ENCODE data around the gene GNPDA1. TPM values are rescaled to one million over a fixed set of nuclear protein-coding genes. Genes with fewer than 3 reads are reported as not detected.

The GNPDA1 gene
- total and polyA plus RNA-seq, 10 of the 15 experiments (the other 5 are each of a cell fraction or from before 2014, with no cell fraction given): 1.0 to 11.9 (median 3.9) TPM

DNA sequence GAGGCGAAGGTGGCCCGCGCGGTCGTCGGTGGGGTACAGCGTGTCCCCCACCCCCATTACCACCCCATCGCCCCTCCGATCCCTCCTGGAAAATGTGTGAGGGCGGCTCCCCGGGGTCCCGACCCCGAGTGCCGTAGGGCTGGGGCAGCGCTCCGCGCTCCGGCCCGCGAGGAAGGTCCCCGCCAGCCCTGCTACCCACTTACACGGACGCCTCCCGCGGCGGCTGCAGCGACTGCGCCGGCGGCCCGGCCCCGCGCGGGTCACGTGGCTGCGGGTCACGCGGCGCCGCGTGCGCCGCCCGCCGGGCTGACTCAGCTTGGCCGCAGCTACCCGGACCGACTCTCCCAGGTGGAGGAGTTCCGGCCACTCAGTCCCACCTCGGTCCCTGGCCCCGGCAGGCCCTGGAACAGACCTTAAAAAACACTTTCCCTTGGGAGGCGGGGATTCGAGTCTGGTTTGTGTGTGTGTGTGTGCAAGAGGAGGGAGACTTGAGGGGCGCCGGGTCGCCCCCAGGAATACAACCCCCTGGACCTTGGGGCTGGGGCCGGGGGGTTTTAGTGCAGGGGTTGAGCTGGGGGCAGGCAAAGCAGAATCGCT lies at the start of gene GNPDA1 (continued):
- TF ChIP-seq, protein P1, sequence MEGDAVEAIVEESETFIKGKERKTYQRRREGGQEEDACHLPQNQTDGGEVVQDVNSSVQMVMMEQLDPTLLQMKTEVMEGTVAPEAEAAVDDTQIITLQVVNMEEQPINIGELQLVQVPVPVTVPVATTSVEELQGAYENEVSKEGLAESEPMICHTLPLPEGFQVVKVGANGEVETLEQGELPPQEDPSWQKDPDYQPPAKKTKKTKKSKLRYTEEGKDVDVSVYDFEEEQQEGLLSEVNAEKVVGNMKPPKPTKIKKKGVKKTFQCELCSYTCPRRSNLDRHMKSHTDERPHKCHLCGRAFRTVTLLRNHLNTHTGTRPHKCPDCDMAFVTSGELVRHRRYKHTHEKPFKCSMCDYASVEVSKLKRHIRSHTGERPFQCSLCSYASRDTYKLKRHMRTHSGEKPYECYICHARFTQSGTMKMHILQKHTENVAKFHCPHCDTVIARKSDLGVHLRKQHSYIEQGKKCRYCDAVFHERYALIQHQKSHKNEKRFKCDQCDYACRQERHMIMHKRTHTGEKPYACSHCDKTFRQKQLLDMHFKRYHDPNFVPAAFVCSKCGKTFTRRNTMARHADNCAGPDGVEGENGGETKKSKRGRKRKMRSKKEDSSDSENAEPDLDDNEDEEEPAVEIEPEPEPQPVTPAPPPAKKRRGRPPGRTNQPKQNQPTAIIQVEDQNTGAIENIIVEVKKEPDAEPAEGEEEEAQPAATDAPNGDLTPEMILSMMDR (IDR thresholded peaks at IDR 0.05 in 2 of 3, conservative IDR thresholded peaks at IDR 0.05 in 1 of 3; ENCODE audit: control insufficient read depth in 2 of 3, extremely low read depth in 1 of 3, insufficient read depth in 1 of 3, low read depth in 3 of 3, low read length in 3 of 3): no peak; a peak in 1 of 6 replicates
- TF ChIP-seq, protein P2, sequence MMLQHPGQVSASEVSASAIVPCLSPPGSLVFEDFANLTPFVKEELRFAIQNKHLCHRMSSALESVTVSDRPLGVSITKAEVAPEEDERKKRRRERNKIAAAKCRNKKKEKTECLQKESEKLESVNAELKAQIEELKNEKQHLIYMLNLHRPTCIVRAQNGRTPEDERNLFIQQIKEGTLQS (IDR thresholded peaks at IDR 0.05; ENCODE audit: borderline replicate concordance, extremely low read depth, low read depth, low read length): peak; percentile 87
- TF ChIP-seq EGR1 (IDR thresholded peaks at IDR 0.05; ENCODE audit: borderline replicate concordance in 1 of 2, low read depth in 2 of 2, low read length in 2 of 2) (no peak), NR2F1 (conservative IDR thresholded peaks at IDR 0.05) (0 out of 2 replicates have a peak, but pooled peaks have one; percentile 27), IKZF2 (IDR thresholded peaks at IDR 0.05) (0 out of 4 replicates have a peak, but pooled peaks have one; percentile 14 to 28), NR2C1 (IDR thresholded peaks at IDR 0.05) (0 out of 2 replicates have a peak, but pooled peaks have one; percentile 42), ETV6 (conservative IDR thresholded peaks at IDR 0.05 in 1 of 2, IDR thresholded peaks at IDR 0.05 in 1 of 2; ENCODE audit: borderline replicate concordance in 1 of 2, low read depth in 1 of 2) (no peak), ESRRA (IDR thresholded peaks at IDR 0.05; ENCODE audit: low read length) (no peak), DPF2 (IDR thresholded peaks at IDR 0.05) (peak; percentile 48), TAF1 (IDR thresholded peaks at IDR 0.05; ENCODE audit: borderline replicate concordance, low read depth, low read length) (peak; percentile 37; the same call in 1 of the 2 replicates), LARP7 (IDR thresholded peaks at IDR 0.05) (no peak; the same call in 1 of the 2 replicates), SMARCA5 (IDR thresholded peaks at IDR 0.05) (0 out of 2 replicates have a peak, but pooled peaks have one; percentile 59), RAD51 (IDR thresholded peaks at IDR 0.05) (peak; percentile 58; the same call in 1 of the 2 replicates), POU2F2 (IDR thresholded peaks at IDR 0.05; ENCODE audit: borderline replicate concordance, low read depth, low read length) (0 out of 3 replicates have a peak, but pooled peaks have one; percentile 6), RBBP5 (conservative IDR thresholded peaks at IDR 0.05) (no peak), RELA (IDR thresholded peaks at IDR 0.05; ENCODE audit: borderline replicate concordance, partially characterized antibody) (peak; percentile 59), SUPT20H (IDR thresholded peaks at IDR 0.05; ENCODE audit: borderline replicate concordance, control insufficient read depth, low read depth, low read length) (no peak), IRF4 (IDR thresholded peaks at IDR 0.05; ENCODE audit: low read depth, low read length) (no peak)
- TF ChIP-seq, protein P3, sequence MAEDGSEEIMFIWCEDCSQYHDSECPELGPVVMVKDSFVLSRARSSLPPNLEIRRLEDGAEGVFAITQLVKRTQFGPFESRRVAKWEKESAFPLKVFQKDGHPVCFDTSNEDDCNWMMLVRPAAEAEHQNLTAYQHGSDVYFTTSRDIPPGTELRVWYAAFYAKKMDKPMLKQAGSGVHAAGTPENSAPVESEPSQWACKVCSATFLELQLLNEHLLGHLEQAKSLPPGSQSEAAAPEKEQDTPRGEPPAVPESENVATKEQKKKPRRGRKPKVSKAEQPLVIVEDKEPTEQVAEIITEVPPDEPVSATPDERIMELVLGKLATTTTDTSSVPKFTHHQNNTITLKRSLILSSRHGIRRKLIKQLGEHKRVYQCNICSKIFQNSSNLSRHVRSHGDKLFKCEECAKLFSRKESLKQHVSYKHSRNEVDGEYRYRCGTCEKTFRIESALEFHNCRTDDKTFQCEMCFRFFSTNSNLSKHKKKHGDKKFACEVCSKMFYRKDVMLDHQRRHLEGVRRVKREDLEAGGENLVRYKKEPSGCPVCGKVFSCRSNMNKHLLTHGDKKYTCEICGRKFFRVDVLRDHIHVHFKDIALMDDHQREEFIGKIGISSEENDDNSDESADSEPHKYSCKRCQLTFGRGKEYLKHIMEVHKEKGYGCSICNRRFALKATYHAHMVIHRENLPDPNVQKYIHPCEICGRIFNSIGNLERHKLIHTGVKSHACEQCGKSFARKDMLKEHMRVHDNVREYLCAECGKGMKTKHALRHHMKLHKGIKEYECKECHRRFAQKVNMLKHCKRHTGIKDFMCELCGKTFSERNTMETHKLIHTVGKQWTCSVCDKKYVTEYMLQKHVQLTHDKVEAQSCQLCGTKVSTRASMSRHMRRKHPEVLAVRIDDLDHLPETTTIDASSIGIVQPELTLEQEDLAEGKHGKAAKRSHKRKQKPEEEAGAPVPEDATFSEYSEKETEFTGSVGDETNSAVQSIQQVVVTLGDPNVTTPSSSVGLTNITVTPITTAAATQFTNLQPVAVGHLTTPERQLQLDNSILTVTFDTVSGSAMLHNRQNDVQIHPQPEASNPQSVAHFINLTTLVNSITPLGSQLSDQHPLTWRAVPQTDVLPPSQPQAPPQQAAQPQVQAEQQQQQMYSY (CRISPR knock-in tag; IDR thresholded peaks at IDR 0.05): no peak
- TF ChIP-seq, protein P4, sequence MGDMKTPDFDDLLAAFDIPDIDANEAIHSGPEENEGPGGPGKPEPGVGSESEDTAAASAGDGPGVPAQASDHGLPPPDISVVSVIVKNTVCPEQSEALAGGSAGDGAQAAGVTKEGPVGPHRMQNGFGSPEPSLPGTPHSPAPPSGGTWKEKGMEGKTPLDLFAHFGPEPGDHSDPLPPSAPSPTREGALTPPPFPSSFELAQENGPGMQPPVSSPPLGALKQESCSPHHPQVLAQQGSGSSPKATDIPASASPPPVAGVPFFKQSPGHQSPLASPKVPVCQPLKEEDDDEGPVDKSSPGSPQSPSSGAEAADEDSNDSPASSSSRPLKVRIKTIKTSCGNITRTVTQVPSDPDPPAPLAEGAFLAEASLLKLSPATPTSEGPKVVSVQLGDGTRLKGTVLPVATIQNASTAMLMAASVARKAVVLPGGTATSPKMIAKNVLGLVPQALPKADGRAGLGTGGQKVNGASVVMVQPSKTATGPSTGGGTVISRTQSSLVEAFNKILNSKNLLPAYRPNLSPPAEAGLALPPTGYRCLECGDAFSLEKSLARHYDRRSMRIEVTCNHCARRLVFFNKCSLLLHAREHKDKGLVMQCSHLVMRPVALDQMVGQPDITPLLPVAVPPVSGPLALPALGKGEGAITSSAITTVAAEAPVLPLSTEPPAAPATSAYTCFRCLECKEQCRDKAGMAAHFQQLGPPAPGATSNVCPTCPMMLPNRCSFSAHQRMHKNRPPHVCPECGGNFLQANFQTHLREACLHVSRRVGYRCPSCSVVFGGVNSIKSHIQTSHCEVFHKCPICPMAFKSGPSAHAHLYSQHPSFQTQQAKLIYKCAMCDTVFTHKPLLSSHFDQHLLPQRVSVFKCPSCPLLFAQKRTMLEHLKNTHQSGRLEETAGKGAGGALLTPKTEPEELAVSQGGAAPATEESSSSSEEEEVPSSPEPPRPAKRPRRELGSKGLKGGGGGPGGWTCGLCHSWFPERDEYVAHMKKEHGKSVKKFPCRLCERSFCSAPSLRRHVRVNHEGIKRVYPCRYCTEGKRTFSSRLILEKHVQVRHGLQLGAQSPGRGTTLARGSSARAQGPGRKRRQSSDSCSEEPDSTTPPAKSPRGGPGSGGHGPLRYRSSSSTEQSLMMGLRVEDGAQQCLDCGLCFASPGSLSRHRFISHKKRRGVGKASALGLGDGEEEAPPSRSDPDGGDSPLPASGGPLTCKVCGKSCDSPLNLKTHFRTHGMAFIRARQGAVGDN (IDR thresholded peaks at IDR 0.05): peak; percentile 80

Measured in GM12878 (cell line).